ENCODE results near the gene GAL3ST2.

DNA sequence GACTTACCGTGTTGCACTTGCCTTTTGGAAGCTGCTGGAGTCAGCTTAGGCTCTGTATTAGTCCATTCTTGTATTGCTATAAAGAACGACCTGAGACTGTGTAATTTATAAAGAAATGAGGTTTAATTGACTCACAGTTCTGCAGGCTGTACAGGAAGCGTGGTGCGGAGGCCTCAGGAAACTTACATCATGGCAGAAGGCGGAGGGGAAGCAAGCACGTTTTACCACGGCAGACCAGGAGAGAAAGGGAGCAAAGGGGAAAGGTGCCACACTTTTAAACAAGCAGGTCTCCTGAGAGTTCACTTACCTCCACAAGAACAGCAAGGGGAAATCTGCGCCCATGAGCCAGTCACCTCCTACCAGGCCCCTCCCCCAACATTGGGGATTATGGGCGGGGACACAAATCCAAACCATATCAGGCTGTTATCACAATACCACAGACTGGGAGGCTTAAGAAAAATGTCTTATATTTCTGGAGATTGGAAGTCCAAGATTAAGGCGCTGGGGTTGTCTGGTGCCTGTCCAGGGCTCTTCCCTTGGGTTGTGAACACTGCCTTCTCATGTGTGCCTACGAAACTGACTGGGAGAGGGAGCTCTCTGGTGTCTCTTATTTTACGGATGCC, 45.8 kb upstream of the GAL3ST2 start:
- TF ChIP-seq POLR2A (IDR thresholded peaks at IDR 0.05) (no peak), CTCF (IDR thresholded peaks at IDR 0.05) (no peak)

Measured in uterus (tissue), 2 donors.